DND-41 (cell line): ENCODE data around the gene CCDC30.
"Not testable (repeated sequence)": the region's sequence is repeated elsewhere in the genome, so short reads cannot be mapped to it uniquely, and the experiment has no call there.

ENCODE experiments used
- ATAC-seq: fragments of 200-7000 bp; cut with Tn5 transposase; 3 replicates; pipeline ENCODE4 v1.9.1; 2021; ENCODE audit warnings: low read depth; ENCODE audit not compliant: insufficient read depth
- DNase-seq: peaks from one replicate; pipeline ENCODE4 v3.0.0-alpha.2; 2020
- H2AFZ ChIP-seq: 2 replicates; pipeline ENCODE4 v1.6.0; 2012; ENCODE audit warnings: low read depth, low read length
- H3K27ac ChIP-seq: 2 replicates; pipeline ENCODE4 v1.5.1; 2012; ENCODE audit warnings: low read length, inconsistent platforms
- H3K27me3 ChIP-seq: fragments of 200-600 bp; sonication (generic); 2 replicates; pipeline ENCODE4 v1.6.0; 2012; ENCODE audit warnings: low read length, mild to moderate bottlenecking, inconsistent platforms; ENCODE audit not compliant: insufficient read depth, poor library complexity
- H3K36me3 ChIP-seq: 2 replicates; pipeline ENCODE4 v1.5.1; 2012; ENCODE audit warnings: low read length, inconsistent platforms; ENCODE audit not compliant: insufficient read depth
- H3K4me1 ChIP-seq: 2 replicates; pipeline ENCODE4 v1.5.1; 2012; ENCODE audit warnings: mild to moderate bottlenecking, low read length; ENCODE audit not compliant: insufficient read depth
- H3K4me2 ChIP-seq: 2 replicates; pipeline ENCODE4 v1.6.0; 2012; ENCODE audit warnings: mild to moderate bottlenecking, moderate library complexity, low read length, inconsistent platforms; ENCODE audit not compliant: insufficient read depth
- H3K4me3 ChIP-seq, 2 experiments: fragments of 200-600 bp in 1 of 2; shearing (Covaris generic) in 1 of 2; 2 replicates each; pipeline ENCODE4 v1.5.1; 2012 to 2016; ENCODE audit warnings: inconsistent platforms in 2 of 2, low read length in 2 of 2, mild to moderate bottlenecking in 2 of 2, low read depth in 1 of 2, moderate library complexity in 1 of 2
- H3K79me2 ChIP-seq: 2 replicates; pipeline ENCODE4 v1.6.0; 2012; ENCODE audit warnings: low read length, inconsistent platforms; ENCODE audit not compliant: insufficient read depth
- H3K9ac ChIP-seq: 2 replicates; pipeline ENCODE4 v1.6.0; 2012; ENCODE audit warnings: low read depth, mild to moderate bottlenecking, inconsistent platforms, low read length, moderate library complexity
- H3K9me3 ChIP-seq: 2 replicates; pipeline ENCODE4 v1.5.1; 2012; ENCODE audit warnings: low read length, moderate library complexity, mild to moderate bottlenecking, inconsistent platforms; ENCODE audit not compliant: insufficient read depth, severe bottlenecking
- H4K20me1 ChIP-seq: 2 replicates; pipeline ENCODE4 v1.6.0; 2012; ENCODE audit warnings: low read length; ENCODE audit not compliant: insufficient read depth
- EZH2 ChIP-seq: IDR thresholded peaks from 3 replicates; pipeline ENCODE4 v1.6.1; 2012; ENCODE audit warnings: borderline replicate concordance, low read depth, mild to moderate bottlenecking, moderate library complexity, low read length, inconsistent platforms; ENCODE audit not compliant: severe bottlenecking
- TF ChIP-seq, protein P1 (sequence below): IDR thresholded peaks from 2 replicates; pipeline ENCODE4 v1.5.1; 2012; ENCODE audit warnings: borderline replicate concordance, low read length, moderate library complexity, mild to moderate bottlenecking; ENCODE audit not compliant: poor library complexity, severe bottlenecking; ENCODE audit errors: extremely low read depth

The CCDC30 gene

GRCh38 chr1:42490237-42490636 lies 27.2 kb downstream of the CCDC30 start:
- no peak for DNase-seq
- Histone ChIP-seq H4K20me1 (no peaks in the 10 kb centered on the region), H3K9me3 (no peaks in the 10 kb centered on the region), H3K9ac (no peak overlapping the region), H3K27me3 (no peaks in the 10 kb centered on the region), H3K27ac (no peak overlapping the region), H3K36me3 (no peaks in the 10 kb centered on the region), H3K4me3 (no peak overlapping the region), H2AFZ (no peak overlapping the region), H3K4me1 (no peaks in the 10 kb centered on the region), H3K4me2 (no peak overlapping the region), H3K79me2 (no peaks in the 10 kb centered on the region)
- ATAC-seq: no peak
- TF ChIP-seq, protein P1, sequence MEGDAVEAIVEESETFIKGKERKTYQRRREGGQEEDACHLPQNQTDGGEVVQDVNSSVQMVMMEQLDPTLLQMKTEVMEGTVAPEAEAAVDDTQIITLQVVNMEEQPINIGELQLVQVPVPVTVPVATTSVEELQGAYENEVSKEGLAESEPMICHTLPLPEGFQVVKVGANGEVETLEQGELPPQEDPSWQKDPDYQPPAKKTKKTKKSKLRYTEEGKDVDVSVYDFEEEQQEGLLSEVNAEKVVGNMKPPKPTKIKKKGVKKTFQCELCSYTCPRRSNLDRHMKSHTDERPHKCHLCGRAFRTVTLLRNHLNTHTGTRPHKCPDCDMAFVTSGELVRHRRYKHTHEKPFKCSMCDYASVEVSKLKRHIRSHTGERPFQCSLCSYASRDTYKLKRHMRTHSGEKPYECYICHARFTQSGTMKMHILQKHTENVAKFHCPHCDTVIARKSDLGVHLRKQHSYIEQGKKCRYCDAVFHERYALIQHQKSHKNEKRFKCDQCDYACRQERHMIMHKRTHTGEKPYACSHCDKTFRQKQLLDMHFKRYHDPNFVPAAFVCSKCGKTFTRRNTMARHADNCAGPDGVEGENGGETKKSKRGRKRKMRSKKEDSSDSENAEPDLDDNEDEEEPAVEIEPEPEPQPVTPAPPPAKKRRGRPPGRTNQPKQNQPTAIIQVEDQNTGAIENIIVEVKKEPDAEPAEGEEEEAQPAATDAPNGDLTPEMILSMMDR: no peak
- TF ChIP-seq EZH2: no peak

GRCh38 chr1:42502031-42502430 lies 38.9 kb downstream of the CCDC30 start:
- H3K4me1 ChIP-seq, H3K4me3 ChIP-seq, H4K20me1 ChIP-seq, H2AFZ ChIP-seq, H3K4me2 ChIP-seq, H3K36me3 ChIP-seq, ATAC-seq, H3K9ac ChIP-seq, DNase-seq, H3K27ac ChIP-seq, H3K79me2 ChIP-seq, H3K27me3 ChIP-seq: not testable (repeated sequence)
- H3K9me3 ChIP-seq: peaks cover 24% of the 10 kb centered on the region

DNA sequence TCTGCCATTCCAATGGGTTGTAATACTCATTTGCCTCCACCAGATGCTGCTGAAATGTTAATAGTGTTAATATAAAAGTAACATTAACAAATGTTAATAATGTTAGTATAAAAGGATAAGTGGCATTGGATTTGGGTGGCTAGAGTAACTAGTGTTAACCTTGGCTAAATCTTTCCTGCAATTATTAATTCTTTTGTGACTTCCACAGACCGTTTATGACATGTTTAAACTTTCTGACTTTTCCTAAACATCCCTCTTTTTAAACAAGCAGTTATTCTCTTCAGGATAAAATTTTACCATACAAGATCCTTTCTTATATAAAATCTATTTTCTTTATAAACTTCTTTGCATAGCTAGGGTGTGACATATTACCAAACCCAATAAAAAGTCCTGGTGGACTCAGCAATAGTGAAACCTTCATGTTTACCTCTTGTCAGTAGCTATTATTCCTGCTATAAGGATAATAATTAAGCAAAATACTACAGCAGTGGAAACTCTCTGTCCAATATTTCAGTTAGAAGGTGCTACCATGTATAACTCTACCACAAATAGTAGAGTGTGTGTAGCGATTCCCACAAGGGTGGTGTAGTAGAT lies 41.5 kb downstream of the CCDC30 start:
- Histone ChIP-seq H3K27ac (no peak overlapping the region), H3K4me2 (no peak overlapping the region), H3K4me1 (no peaks in the 10 kb centered on the region), H3K9me3 (peaks cover 24% of the 10 kb centered on the region), H3K36me3 (no peaks in the 10 kb centered on the region), H3K9ac (no peak overlapping the region), H4K20me1 (no peaks in the 10 kb centered on the region), H2AFZ (no peak overlapping the region), H3K4me3 (no peak overlapping the region), H3K79me2 (no peaks in the 10 kb centered on the region), H3K27me3 (no peaks in the 10 kb centered on the region)
- no peak for TF ChIP-seq EZH2
- TF ChIP-seq, protein P1: no peak
- DNase-seq (no peak), ATAC-seq (no peak)

DNA sequence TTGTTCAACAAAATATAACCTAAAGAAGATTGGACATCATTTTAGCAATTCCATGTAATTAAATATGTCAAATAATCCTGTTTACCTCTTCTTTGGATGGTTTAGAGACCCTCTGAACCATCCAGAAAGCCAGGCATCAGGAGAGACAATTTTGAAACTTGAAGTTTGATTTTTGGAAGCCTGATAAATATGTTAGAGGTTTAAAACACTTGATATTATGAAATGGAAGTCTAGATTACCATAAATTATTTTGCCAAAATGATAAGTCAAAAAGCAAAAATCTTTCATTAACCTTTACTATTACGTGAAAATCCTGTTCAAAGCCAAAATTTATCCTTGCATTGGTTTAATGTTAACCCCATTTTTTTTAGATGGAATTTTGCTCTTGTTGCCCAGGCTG lies 43.5 kb downstream of the CCDC30 start:
- Histone ChIP-seq H3K4me2 (no peak overlapping the region), H3K9me3 (peaks cover 34% of the 10 kb centered on the region), H3K4me1 (no peaks in the 10 kb centered on the region), H3K9ac (no peak overlapping the region), H4K20me1 (no peaks in the 10 kb centered on the region), H3K36me3 (no peaks in the 10 kb centered on the region), H3K27ac (no peak overlapping the region), H2AFZ (no peak overlapping the region), H3K79me2 (no peaks in the 10 kb centered on the region), H3K27me3 (no peaks in the 10 kb centered on the region), H3K4me3 (no peak overlapping the region)
- no peak for ATAC-seq
- TF ChIP-seq, protein P1: no peak
- DNase-seq: no peak
